Heart right ventricle (tissue), 16 donors: ENCODE results near the gene ZBTB7C. TPM values are rescaled to one million over a fixed set of nuclear protein-coding genes. Genes with fewer than 3 reads are reported as not detected.

Experiments used
- ATAC-seq, 8 donors: fragments of 200-7000 bp; cut with Tn5 transposase; one replicate each; pipeline ENCODE4 v1.9.1; 2020; ENCODE audit warnings: mild to moderate bottlenecking in 8 of 8, moderate library complexity in 8 of 8, moderate number of reproducible peaks in 1 of 8
- DNase-seq, 2 donors: peaks; one replicate each; pipeline ENCODE4 v3.0.0-alpha.2; 2020
- H3K27ac ChIP-seq, 10 donors: fragments of 200-600 bp; sonication (generic) in 2 of 10; one replicate each; pipeline versions ENCODE4 v1.5.0 to v1.8.0; 2020 to 2022; ENCODE audit warnings: mild to moderate bottlenecking in 3 of 10
- H3K27me3 ChIP-seq, 7 donors: fragments of 200-600 bp; one replicate each; pipeline ENCODE4 v1.8.0; 2021 to 2022; ENCODE audit warnings: mild to moderate bottlenecking in 2 of 7
- H3K36me3 ChIP-seq, 9 donors: fragments of 200-600 bp; sonication (generic) in 1 of 9; one replicate each; pipeline versions ENCODE4 v1.5.0 to v1.8.0; 2020 to 2022; ENCODE audit warnings: mild to moderate bottlenecking in 2 of 9
- H3K4me1 ChIP-seq, 9 donors: fragments of 200-600 bp; sonication (generic) in 1 of 9; one replicate each; pipeline versions ENCODE4 v1.5.0 to v1.8.0; 2020 to 2022; ENCODE audit warnings: mild to moderate bottlenecking in 4 of 9
- H3K4me3 ChIP-seq, 10 donors: fragments of 200-600 bp; sonication (generic) in 2 of 10; one replicate each; pipeline versions ENCODE4 v1.5.0 to v1.8.0; 2020 to 2022; ENCODE audit warnings: mild to moderate bottlenecking in 7 of 10, moderate library complexity in 2 of 10
- H3K9me3 ChIP-seq, 11 donors: fragments of 200-600 bp in 10 of 11; sonication (generic) in 2 of 11; one replicate each; pipeline versions ENCODE4 v1.5.0 to v1.8.0; 2013 to 2022; ENCODE audit warnings: mild to moderate bottlenecking in 2 of 11, control low read depth in 1 of 11, moderate library complexity in 1 of 11
- CTCF ChIP-seq, 9 donors: fragments of 200-600 bp; sonication (generic) in 2 of 9; IDR thresholded peaks; one replicate each; pipeline versions ENCODE4 v1.5.0 to v1.8.0; 2021 to 2022; ENCODE audit warnings: antibody characterized with exemption in 9 of 9, mild to moderate bottlenecking in 5 of 9, moderate library complexity in 1 of 9
- WGBS, 2 donors: extraction: QIAGEN DNeasy Blood & Tissue Kit; methylation state at CpG; one replicate each; pipeline ENCODE4 v1.1.7; 2013; ENCODE audit warnings: inconsistent platforms in 1 of 2; 5-methylcytosine and 5-hydroxymethylcytosine counted together
- intact Hi-C, 10 donors: fragments of 100-400 bp; cut with DNase I; formaldehyde crosslinking; loops; one replicate each; pipeline versions ENCODE4 v1.11.1 to v1.14.2; 2022
- polyA plus RNA-seq, 2 donors: library from polyadenylated mRNA; stranded (reverse); fragments of 200-250 nt; gene quantifications; one replicate each; pipeline ENCODE4 v1.2.3, GENCODE V29; 2013
- total RNA-seq, 10 donors: library from RNA; stranded (reverse); fragmentation: NEBNext Ultra II Directional in 3 of 10; extraction: Animal tissue kit (Norgen Biotek cat#: 25700) in 3 of 10; gene quantifications; one replicate each; pipeline versions ENCODE4 v1.2.1 to v1.2.4, GENCODE V29; 2021 to 2023
- donor health status: Arrhythmogenic right ventricular cardiomyopathy.
- donor health status: ischemic (EF 13 %, LVEDD 7.1; RV severe dilation, severe dysfunction).
- donor health status: healthy with polysubstance abuse.
- donor health status: DM: no; HTN: yes; CAD: no.
- donor health status: DM: no; HTN: no; CAD: no.
- donor health status: ischemic (EF 25% LVEDD 6.9; RV normal size, moderate dysfunction).
- donor health status: ischemic (EF 25% LVEDD 5.7; RV mildly dilated, moderate dysfunction).
- donor health status: healthy.
- donor health status: DM: yes; HTN: yes; CAD: no.
- donor health status: Ischemic cardiomyopathy.
- donor health status: ischemic (EF 35%, LVEDD 5.7; RV mildly dilated, moderate dysfunction).
- donor health status: nonischemic (EF 11% LVEDD 7.7; RV severe dilation, severe dysfunction).
- donor health status: DM: yes; HTN: yes; CAD: no.
- donor health status: PGD.
- donor health status: ischemic (EF 29% LVEDD 5.4; RV normal size, mild dysfunction).
- donor health status: nonischemic (EF 23%, LVEDD 6.1; RV moderate dilation, normal function).

ZBTB7C gene
- total and polyA plus RNA-seq, 12 donors = 0.49 to 6.3 (median 1.5) TPM

DNA sequence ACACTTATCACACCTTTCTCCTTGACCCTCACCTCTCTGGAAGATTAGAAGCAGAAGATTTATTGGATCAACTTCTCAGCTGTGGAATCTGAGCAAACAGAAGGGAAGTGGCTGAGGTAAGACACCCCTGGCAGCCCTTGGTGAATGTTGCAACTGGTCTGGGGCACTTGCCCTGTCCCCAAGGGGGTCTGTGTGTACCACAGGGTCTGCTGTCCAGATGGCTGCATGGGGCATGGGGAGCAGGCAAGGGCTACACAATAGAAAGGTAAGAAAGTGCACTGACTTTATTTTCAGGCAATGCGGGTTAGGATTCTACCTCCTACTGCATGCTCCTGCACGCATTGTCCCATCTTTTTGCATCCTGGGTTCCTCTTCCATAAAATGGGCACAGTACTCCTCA, 240.3 kb downstream of the ZBTB7C start:
- Histone ChIP-seq H3K27ac (no peak overlapping the region), H3K36me3 (no peaks in the 10 kb centered on the region), H3K4me1 (peaks cover 6 to 40% (median 28%) of the 10 kb centered on the region in 9 donors), H3K4me3 (no peak overlapping the region), H3K9me3 (no peaks in the 10 kb centered on the region), H3K27me3 (no peaks in the 10 kb centered on the region)
- WGBS, 2 donors = 100% methylated on average over 2 of the region's 2 CpGs
- ATAC-seq (no peak), DNase-seq (no peak)
- intact Hi-C loops = loop anchor here in 3 of 10 donors (10.0 kb wide), 3 partner anchors 236 to 276 kb away; partner anchors contain the start of gene ZBTB7C (in 2 of the 3)
- TF ChIP-seq CTCF (IDR thresholded peaks at IDR 0.05) = no peak

GRCh38 chr18:48167897-48168253, 241.3 kb downstream of the ZBTB7C start:
- Histone ChIP-seq H3K4me3 (no peak overlapping the region), H3K36me3 (no peaks in the 10 kb centered on the region), H3K27me3 (no peaks in the 10 kb centered on the region), H3K27ac (peak overlapping the region in 3 of 10 donors; percentile 0 to 79 (median 63)), H3K9me3 (no peaks in the 10 kb centered on the region), H3K4me1 (peaks cover 6 to 46% (median 28%) of the 10 kb centered on the region in 9 donors)
- ATAC-seq (no peak), DNase-seq (peak in 1 of 2 donors; percentile 23)
- 63 to 66% methylated on average over 5 of the region's 5 CpGs for WGBS, 2 donors
- TF ChIP-seq CTCF (IDR thresholded peaks at IDR 0.05) = no peak
- intact Hi-C loops = loop anchor here in 3 of 10 donors (10.0 kb wide), 3 partner anchors 237 to 277 kb away; partner anchors contain the start of gene ZBTB7C (in 2 of the 3)

DNA sequence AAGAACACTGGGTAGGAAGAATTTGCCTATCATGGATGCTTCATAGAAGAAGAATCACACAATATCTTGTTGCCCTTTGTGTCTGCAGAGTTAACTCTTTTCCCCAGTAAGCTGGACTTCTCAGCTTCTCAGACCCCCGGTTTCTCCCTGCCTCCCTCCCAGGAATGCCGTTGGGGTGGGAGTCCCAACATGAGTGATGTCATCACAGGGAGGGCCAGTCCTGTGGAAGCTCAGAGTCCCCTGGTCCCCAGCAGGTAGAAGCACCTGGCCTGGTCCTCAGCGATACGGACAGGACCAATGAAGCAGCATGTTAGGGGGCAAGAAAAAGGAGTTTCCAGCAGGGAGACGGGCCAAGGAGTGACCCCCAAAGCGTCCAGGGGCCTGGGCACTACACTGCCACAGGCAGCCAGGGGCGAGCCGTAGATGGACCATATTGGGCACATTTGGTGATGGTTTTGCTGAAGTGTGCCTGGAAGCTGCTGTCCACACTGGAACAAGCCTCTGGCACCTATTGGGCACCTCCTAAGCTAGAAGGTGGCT, 242.8 kb downstream of the ZBTB7C start:
- intact Hi-C loops = loop anchor here in 3 of 10 donors (10.0 kb wide), 3 partner anchors 238 to 278 kb away; partner anchors contain the start of gene ZBTB7C (in 2 of the 3)
- ATAC-seq (no peak), DNase-seq (no peak)
- Histone ChIP-seq H3K4me3 (no peak overlapping the region), H3K27ac (peak overlapping the region in 9 of 10 donors; percentile 17 to 79 (median 61)), H3K27me3 (no peaks in the 10 kb centered on the region), H3K36me3 (no peaks in the 10 kb centered on the region), H3K9me3 (no peaks in the 10 kb centered on the region), H3K4me1 (peaks cover 11 to 56% (median 35%) of the 10 kb centered on the region in 9 donors)
- 86 to 92% methylated on average over 8 of the region's 8 CpGs for WGBS, 2 donors
- no peak for TF ChIP-seq CTCF (IDR thresholded peaks at IDR 0.05)

GRCh38 chr18:48165111-48165866, 243.9 kb downstream of the ZBTB7C start:
- DNase-seq = no peak
- no peaks in the 10 kb centered on the region for H3K27me3 ChIP-seq
- intact Hi-C loops = loop anchor here in 3 of 10 donors (10.0 kb wide), 3 partner anchors 240 to 280 kb away; partner anchors contain the start of gene ZBTB7C (in 2 of the 3)
- ATAC-seq = no peak
- 77 to 85% methylated on average over 13 of the region's 13 CpGs for WGBS, 2 donors
- no peaks in the 10 kb centered on the region for H3K9me3 ChIP-seq
- no peaks in the 10 kb centered on the region for H3K36me3 ChIP-seq
- H3K4me3 ChIP-seq = no peak overlapping the region
- no peak for TF ChIP-seq CTCF (IDR thresholded peaks at IDR 0.05)
- peaks cover 11 to 64% (median 43%) of the 10 kb centered on the region in 9 donors for H3K4me1 ChIP-seq
- H3K27ac ChIP-seq = peak overlapping the region in 2 of 10 donors; percentile 14 to 55
